HepG2 (cell line): ENCODE results near the gene PDGFRB. TPM values are rescaled to one million over a fixed set of nuclear protein-coding genes. Genes with fewer than 3 reads are reported as not detected.

Source experiments
- CBFB ChIP-seq: sonication (generic); formaldehyde crosslinking; IDR thresholded peaks from 2 replicates; pipeline ENCODE4 v1.4.0; 2020; ENCODE audit warnings: missing genetic modification reagents
- FOXA3 ChIP-seq: IDR thresholded peaks from 2 replicates; pipeline ENCODE4 v1.6.1; 2016; ENCODE audit warnings: missing genetic modification reagents, missing compliant biosample characterization
- HOXA3 ChIP-seq: sonication (generic); formaldehyde crosslinking; IDR thresholded peaks from 2 replicates; pipeline ENCODE4 v1.5.0; 2020; ENCODE audit warnings: missing genetic modification reagents
- NFKB2 ChIP-seq: sonication (generic); formaldehyde crosslinking; IDR thresholded peaks from 2 replicates; pipeline ENCODE4 v1.4.0; 2020; ENCODE audit warnings: missing genetic modification reagents, borderline replicate concordance
- POLR2AphosphoS2 ChIP-seq: IDR thresholded peaks from 2 replicates; pipeline ENCODE4 v1.6.1; 2011; ENCODE audit warnings: low read depth, low read length, improper control_type of control experiment
- REPIN1 ChIP-seq: sonication (generic); formaldehyde crosslinking; IDR thresholded peaks from 2 replicates; pipeline ENCODE4 v1.8.0; 2022; ENCODE audit warnings: missing genetic modification reagents, low read depth, mild to moderate bottlenecking, borderline replicate concordance
- ZNF274 ChIP-seq: sonication (generic); formaldehyde crosslinking; IDR thresholded peaks from 2 replicates; pipeline ENCODE4 v1.5.1; 2020; ENCODE audit warnings: mild to moderate bottlenecking, missing genetic modification reagents
- ZNF574 ChIP-seq: sonication (generic); formaldehyde crosslinking; IDR thresholded peaks from 2 replicates; pipeline ENCODE4 v1.4.0; 2020; ENCODE audit warnings: missing genetic modification reagents
- ZNF780A ChIP-seq: sonication (generic); formaldehyde crosslinking; IDR thresholded peaks from 2 replicates; pipeline ENCODE4 v1.8.0; 2022; ENCODE audit warnings: mild to moderate bottlenecking, missing genetic modification reagents, moderate library complexity
- polyA plus RNA-seq, 8 experiments: library from polyadenylated mRNA; depleted of rRNA in 3 of 8; stranded (reverse) in 7 of 8; unstranded in 1 of 8; fragments of >200 nt; fragmentation: Illumina TruSeq in 4 of 8; extraction: Trizol in 4 of 8; gene quantifications; 2 replicates each; pipeline versions ENCODE4 v1.2.1 to v1.2.3, GENCODE V29; 2011 to 2016; ENCODE audit warnings: low read depth in 4 of 8, missing spikeins in 1 of 8, mixed read lengths in 1 of 8; ENCODE audit not compliant: insufficient read depth in 1 of 8
- total RNA-seq, 5 experiments: library from RNA; depleted of rRNA; stranded (reverse); fragments of >200 nt; fragmentation: Illumina TruSeq; extraction: Trizol; gene quantifications; 2 replicates each; pipeline ENCODE4 v1.2.3, GENCODE V29; 2016; ENCODE audit warnings: low read depth in 1 of 5
- TF ChIP-seq, protein P1 (sequence below): sonication (generic); formaldehyde crosslinking; IDR thresholded peaks from 2 replicates; pipeline ENCODE4 v1.8.1; 2023; ENCODE audit warnings: missing genetic modification reagents, mild to moderate bottlenecking, borderline replicate concordance
- TF ChIP-seq, protein P2 (sequence below): sonication (generic); formaldehyde crosslinking; IDR thresholded peaks from 2 replicates; pipeline ENCODE4 v1.5.0; 2020; ENCODE audit warnings: mild to moderate bottlenecking, missing genetic modification reagents, borderline replicate concordance

The PDGFRB gene
- total and polyA plus RNA-seq, 2 of the 13 experiments (the other 11 are each of a cell fraction or from before 2014, with no cell fraction given), result 4.0 to 21.0 TPM

DNA sequence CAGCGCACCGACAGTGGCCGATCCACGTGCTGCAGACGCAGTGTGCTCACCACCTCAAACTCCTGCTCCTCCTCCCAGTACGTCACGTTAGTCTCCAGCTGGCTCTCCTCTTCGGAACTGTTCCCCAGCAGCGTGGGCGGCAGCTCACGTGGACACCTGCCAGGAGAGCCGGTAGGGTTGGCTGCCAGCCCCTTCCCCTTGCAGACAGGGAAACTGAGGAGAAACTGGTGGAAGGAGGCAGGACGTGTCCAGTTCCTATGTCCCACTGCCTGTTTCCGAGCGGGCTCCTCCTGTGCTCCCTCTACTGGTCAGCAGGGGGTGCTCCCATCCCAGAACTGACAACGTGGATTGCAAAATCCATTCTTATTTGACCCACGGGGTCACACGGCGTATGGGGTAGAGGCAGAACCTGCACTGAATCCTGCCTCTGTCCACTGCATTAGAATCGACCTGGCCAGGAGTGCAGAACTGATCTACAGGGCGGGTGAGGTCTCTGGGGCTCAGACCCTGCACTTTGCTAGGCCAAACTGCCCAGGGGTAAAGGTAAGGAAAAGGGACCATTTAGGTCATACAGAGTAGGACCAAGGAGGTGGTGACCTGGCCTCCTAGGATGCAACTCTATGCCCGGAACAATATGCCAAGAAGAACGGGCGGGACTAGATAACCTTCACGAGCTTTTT, 25.7 kb downstream of the PDGFRB start (continued):
- TF ChIP-seq CBFB (CRISPR knock-in tag) (peak; percentile 62; the same call in 1 of the 2 replicates), POLR2AphosphoS2 (no peak), ZNF780A (CRISPR knock-in tag) (0 out of 2 replicates have a peak, but pooled peaks have one; percentile 45), ZNF274 (peak; percentile 48; the same call in 1 of the 2 replicates), FOXA3 (CRISPR knock-in tag) (peak; percentile 47), HOXA3 (peak; percentile 57; the same call in 1 of the 2 replicates), REPIN1 (CRISPR knock-in tag) (peak; percentile 48; the same call in 1 of the 2 replicates), NFKB2 (CRISPR knock-in tag) (0 out of 2 replicates have a peak, but pooled peaks have one; percentile 24), ZNF574 (CRISPR knock-in tag) (peak; percentile 65)
- TF ChIP-seq, protein P1, sequence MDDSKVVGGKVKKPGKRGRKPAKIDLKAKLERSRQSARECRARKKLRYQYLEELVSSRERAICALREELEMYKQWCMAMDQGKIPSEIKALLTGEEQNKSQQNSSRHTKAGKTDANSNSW (CRISPR knock-in tag), result no peak
- TF ChIP-seq, protein P2, sequence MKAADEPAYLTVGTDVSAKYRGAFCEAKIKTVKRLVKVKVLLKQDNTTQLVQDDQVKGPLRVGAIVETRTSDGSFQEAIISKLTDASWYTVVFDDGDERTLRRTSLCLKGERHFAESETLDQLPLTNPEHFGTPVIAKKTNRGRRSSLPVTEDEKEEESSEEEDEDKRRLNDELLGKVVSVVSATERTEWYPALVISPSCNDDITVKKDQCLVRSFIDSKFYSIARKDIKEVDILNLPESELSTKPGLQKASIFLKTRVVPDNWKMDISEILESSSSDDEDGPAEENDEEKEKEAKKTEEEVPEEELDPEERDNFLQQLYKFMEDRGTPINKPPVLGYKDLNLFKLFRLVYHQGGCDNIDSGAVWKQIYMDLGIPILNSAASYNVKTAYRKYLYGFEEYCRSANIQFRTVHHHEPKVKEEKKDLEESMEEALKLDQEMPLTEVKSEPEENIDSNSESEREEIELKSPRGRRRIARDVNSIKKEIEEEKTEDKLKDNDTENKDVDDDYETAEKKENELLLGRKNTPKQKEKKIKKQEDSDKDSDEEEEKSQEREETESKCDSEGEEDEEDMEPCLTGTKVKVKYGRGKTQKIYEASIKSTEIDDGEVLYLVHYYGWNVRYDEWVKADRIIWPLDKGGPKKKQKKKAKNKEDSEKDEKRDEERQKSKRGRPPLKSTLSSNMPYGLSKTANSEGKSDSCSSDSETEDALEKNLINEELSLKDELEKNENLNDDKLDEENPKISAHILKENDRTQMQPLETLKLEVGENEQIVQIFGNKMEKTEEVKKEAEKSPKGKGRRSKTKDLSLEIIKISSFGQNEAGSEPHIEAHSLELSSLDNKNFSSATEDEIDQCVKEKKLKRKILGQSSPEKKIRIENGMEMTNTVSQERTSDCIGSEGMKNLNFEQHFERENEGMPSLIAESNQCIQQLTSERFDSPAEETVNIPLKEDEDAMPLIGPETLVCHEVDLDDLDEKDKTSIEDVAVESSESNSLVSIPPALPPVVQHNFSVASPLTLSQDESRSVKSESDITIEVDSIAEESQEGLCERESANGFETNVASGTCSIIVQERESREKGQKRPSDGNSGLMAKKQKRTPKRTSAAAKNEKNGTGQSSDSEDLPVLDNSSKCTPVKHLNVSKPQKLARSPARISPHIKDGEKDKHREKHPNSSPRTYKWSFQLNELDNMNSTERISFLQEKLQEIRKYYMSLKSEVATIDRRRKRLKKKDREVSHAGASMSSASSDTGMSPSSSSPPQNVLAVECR (CRISPR knock-in tag), result peak; percentile 26; the same call in 1 of the 2 replicates
